ENCODE data around the gene LPP.

Gene LPP

DNA sequence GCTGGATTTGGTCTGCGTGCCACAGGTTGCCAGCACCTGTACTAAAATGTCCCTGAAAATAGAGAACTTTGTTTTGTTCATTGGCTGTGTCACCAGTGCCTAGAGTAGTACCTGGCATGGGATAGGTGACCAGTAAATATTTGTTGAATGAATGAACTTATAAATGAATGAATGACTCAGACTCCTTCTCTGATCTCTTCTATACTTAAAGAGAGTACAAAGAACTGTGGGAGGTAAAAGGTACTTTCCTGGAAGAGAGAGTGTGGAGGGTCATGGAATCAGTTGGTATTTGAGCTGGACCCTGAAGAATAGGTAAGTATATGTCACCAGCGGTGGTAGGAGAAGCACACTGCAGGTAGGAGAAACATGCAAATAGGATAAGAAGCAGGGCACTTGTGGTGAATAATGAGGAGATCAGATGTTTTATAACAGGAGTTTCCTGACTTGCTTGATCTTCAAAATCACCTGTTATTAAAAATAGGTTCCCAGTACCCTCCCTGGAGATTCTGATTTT, 149.4 kb downstream of the LPP start:
- FAIRE-seq (no peak), DNase-seq (ENCODE audit: insufficient read length, low spot score) (no peak)
- TF ChIP-seq POLR2A (IDR thresholded peaks at IDR 0.05; ENCODE audit: low read depth, low read length), result no peak
- TF ChIP-seq POLR2AphosphoS5 (IDR thresholded peaks at IDR 0.05; ENCODE audit: low read depth, low read length), result no peak

DNA sequence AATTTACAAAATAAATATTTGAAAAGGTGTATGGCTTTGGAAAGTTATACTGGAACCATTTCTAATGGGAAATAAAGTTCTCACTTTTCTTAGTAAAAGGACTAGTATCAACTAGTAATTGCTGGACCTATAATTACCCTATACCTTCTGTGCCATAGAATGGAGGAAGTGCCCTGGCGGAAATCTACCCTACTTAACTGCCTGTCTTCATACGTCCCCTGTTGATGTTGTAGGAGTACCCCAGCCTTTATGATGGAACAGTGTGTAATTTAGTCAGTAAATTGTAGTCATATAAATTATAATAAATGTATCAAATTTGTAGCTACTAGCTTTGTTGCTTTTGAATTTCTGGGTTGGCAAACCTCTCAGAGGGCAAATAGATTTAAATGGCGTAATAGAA, 149.9 kb downstream of the LPP start:
- FAIRE-seq (no peak), DNase-seq (ENCODE audit: insufficient read length, low spot score) (no peak)
- TF ChIP-seq TAF1 (IDR thresholded peaks at IDR 0.05; ENCODE audit: low read depth, low read length) (no peak), POLR2AphosphoS5 (IDR thresholded peaks at IDR 0.05; ENCODE audit: low read depth, low read length) (no peak), PAX5 (IDR thresholded peaks at IDR 0.05; ENCODE audit: insufficient read depth, low read length, severe bottlenecking) (no peak), POU2F2 (IDR thresholded peaks at IDR 0.05; ENCODE audit: low read depth, low read length) (no peak), SPI1 (IDR thresholded peaks at IDR 0.05; ENCODE audit: low read depth, low read length) (no peak), POLR2A (IDR thresholded peaks at IDR 0.05; ENCODE audit: low read depth, low read length) (no peak)

DNA sequence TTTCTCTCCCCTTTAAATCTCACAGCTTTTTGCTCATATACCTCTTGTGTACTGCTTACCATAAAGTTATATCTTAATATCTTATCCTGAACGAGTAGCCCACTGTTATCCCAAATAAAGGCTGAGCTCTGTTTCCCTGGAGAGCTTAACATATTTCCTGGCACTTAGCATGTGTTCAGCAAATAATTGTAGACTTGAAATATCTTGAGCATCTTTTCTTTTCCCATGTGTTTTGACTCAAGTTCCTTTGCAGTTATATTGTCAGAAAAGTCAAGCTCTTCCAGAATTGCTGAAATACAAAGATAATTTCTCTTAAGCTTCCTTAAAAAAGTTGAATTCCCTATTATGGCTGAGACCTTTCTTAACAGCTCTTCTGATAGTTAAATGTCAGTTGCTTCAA, 150.5 kb downstream of the LPP start:
- DNase-seq (ENCODE audit: insufficient read length, low spot score) (no peak), FAIRE-seq (no peak)
- TF ChIP-seq PAX5 (IDR thresholded peaks at IDR 0.05; ENCODE audit: insufficient read depth, low read length, severe bottlenecking) (no peak), POU2F2 (IDR thresholded peaks at IDR 0.05; ENCODE audit: low read depth, low read length) (no peak), SPI1 (IDR thresholded peaks at IDR 0.05; ENCODE audit: low read depth, low read length) (no peak), TAF1 (IDR thresholded peaks at IDR 0.05; ENCODE audit: low read depth, low read length) (no peak), POLR2AphosphoS5 (IDR thresholded peaks at IDR 0.05; ENCODE audit: low read depth, low read length) (no peak), POLR2A (IDR thresholded peaks at IDR 0.05; ENCODE audit: low read depth, low read length) (no peak)

DNA sequence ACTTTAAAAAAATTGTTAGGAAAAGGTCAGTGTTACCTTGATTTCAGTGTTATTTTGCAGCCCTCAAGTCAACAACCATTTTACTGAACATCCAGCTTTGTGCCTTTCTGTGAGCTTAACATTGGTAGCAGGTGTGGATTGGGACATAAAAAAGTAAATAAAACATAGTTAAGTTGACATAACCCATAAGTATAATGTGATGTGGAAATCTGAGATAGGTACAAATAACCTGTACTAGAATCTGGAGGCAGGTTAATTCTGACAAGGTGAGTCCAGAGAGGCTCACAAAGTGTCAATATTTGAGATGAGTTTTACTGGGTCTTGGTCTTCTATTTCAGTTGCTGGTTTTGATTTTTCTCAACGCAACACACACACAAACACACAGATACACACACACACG, 151.3 kb downstream of the LPP start:
- TF ChIP-seq SPI1 (IDR thresholded peaks at IDR 0.05; ENCODE audit: low read depth, low read length), result no peak
- no peak for TF ChIP-seq PAX5 (IDR thresholded peaks at IDR 0.05; ENCODE audit: insufficient read depth, low read length, severe bottlenecking)
- no peak for TF ChIP-seq TAF1 (IDR thresholded peaks at IDR 0.05; ENCODE audit: low read depth, low read length)
- no peak for TF ChIP-seq POLR2A (IDR thresholded peaks at IDR 0.05; ENCODE audit: low read depth, low read length)
- TF ChIP-seq POLR2AphosphoS5 (IDR thresholded peaks at IDR 0.05; ENCODE audit: low read depth, low read length), result no peak
- no peak for TF ChIP-seq POU2F2 (IDR thresholded peaks at IDR 0.05; ENCODE audit: low read depth, low read length)
- FAIRE-seq (no peak), DNase-seq (ENCODE audit: insufficient read length, low spot score) (no peak)

DNA sequence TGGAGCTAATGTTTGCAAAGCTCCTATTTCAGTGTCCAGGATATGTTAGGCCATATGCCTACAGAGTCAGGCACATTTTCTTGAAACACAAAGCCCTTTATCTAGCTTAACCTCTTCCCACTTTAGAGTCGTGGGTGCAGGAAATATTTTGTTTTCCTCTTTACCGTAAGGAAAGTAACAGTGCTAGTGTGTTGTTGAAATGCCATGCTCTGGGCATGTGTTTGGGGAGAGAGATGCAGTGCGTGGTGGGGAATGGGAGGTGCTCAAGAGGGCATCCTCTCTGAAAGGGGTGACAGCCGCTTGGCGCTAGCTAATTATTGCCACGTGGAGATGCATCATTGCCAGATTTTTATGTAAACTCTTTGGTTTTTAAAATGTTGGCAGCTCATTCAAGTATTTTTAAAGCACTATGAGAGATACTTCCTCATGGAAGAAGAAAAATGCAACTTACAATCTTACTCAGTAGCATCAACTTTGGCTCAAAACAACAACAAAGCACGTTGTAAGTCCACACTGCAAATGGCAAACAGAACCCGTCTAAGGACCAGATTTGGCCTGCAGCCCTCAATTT, 152.6 kb downstream of the LPP start:
- FAIRE-seq, result no peak
- no peak for DNase-seq (ENCODE audit: insufficient read length, low spot score)
- TF ChIP-seq SPI1 (IDR thresholded peaks at IDR 0.05; ENCODE audit: low read depth, low read length) (no peak), POLR2A (IDR thresholded peaks at IDR 0.05; ENCODE audit: low read depth, low read length) (no peak), TAF1 (IDR thresholded peaks at IDR 0.05; ENCODE audit: low read depth, low read length) (no peak), POU2F2 (IDR thresholded peaks at IDR 0.05; ENCODE audit: low read depth, low read length) (no peak), PAX5 (IDR thresholded peaks at IDR 0.05; ENCODE audit: insufficient read depth, low read length, severe bottlenecking) (no peak), POLR2AphosphoS5 (IDR thresholded peaks at IDR 0.05; ENCODE audit: low read depth, low read length) (no peak)

DNA sequence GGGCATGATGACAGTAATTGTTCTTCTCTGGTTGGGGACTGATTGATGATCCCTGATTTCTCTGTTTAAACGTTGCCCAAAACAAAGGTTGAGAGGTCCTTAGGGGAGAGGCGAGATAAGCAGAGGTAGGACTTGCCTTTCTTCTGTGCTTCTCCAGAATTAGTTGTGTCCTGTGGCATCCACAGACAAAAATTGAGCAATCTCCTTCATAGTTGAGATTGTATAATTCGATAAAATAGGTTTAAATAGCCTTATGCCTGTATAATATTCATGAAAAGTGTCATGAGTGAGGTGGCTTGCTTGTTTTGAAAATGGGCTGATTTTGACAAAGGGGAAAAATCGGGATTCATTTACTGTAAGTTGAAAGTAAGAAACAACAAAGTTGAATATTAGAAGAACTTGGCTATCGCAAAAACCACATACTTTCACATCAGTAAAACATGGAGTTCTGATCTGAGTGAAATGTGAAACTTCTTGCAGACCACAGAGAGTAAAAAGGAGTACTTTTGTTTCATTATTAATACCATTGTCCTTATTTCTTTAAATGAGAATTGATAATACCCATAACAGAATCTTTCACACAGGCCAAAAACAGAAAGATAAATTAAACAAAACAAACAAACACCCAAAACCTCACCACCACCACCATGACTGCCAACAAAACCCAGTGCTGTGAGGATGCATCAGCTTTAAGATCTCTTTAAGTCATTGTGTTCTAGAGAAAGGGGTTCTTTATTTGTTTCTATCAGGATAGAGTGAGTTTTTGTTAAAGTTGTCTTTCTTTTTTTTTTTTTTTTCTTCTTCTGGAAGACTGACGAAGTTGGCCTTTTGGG, 155.7 kb downstream of the LPP start:
- TF ChIP-seq POLR2AphosphoS5 (IDR thresholded peaks at IDR 0.05; ENCODE audit: low read depth, low read length) (no peak), POLR2A (IDR thresholded peaks at IDR 0.05; ENCODE audit: low read depth, low read length) (no peak), SPI1 (IDR thresholded peaks at IDR 0.05; ENCODE audit: low read depth, low read length) (peak; percentile 33; the same call in 1 of the 2 replicates), POU2F2 (IDR thresholded peaks at IDR 0.05; ENCODE audit: low read depth, low read length) (no peak), TAF1 (IDR thresholded peaks at IDR 0.05; ENCODE audit: low read depth, low read length) (no peak), PAX5 (IDR thresholded peaks at IDR 0.05; ENCODE audit: insufficient read depth, low read length, severe bottlenecking) (no peak)
- DNase-seq (ENCODE audit: insufficient read length, low spot score), result no peak
- FAIRE-seq, result peak; percentile 67

DNA sequence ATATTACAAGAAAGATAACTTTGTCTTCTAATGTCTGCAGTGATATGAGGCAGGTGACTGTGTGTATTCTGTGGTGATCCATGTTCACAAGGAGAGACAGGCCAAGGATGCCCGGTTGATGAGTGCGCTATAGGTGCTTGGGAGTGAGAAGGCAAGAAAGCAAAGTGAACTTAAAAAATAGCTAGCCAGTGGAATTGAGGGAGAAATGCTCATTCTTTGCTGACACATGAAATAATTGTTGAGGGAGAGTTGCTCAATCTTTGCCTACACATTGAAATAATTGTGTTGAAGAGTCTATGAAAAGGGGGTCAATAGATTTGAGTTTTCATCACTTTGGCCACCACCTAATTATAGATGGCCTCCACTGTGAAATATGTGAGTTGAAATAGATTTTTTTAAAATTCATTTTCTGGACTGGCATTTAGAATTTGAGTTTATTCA, 156.3 kb downstream of the LPP start:
- FAIRE-seq, result no peak
- DNase-seq (ENCODE audit: insufficient read length, low spot score), result no peak
- TF ChIP-seq POU2F2 (IDR thresholded peaks at IDR 0.05; ENCODE audit: low read depth, low read length) (no peak), PAX5 (IDR thresholded peaks at IDR 0.05; ENCODE audit: insufficient read depth, low read length, severe bottlenecking) (no peak), POLR2A (IDR thresholded peaks at IDR 0.05; ENCODE audit: low read depth, low read length) (no peak), SPI1 (IDR thresholded peaks at IDR 0.05; ENCODE audit: low read depth, low read length) (no peak), POLR2AphosphoS5 (IDR thresholded peaks at IDR 0.05; ENCODE audit: low read depth, low read length) (no peak), TAF1 (IDR thresholded peaks at IDR 0.05; ENCODE audit: low read depth, low read length) (no peak)

DNA sequence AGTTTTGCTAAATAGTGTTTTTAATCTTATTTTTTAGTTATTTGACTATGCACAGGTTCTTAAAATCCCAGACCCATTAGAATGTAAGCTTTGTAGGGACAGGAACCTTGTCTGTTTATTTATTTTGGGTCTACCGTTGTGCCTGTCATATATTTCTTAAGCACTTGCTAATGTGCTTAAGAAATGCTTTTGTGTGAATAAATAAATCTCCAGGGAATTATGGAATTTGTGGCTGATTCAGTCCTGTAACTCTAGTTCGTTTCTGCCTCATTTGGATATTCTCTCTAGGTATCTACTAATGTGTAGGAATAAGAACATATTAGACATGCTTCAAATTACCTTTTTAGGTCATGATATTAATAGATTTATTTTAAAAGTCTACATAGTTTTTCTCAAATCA, 161.6 kb downstream of the LPP start:
- FAIRE-seq (no peak), DNase-seq (ENCODE audit: insufficient read length, low spot score) (no peak)
- TF ChIP-seq TAF1 (IDR thresholded peaks at IDR 0.05; ENCODE audit: low read depth, low read length) (no peak), SPI1 (IDR thresholded peaks at IDR 0.05; ENCODE audit: low read depth, low read length) (no peak), POU2F2 (IDR thresholded peaks at IDR 0.05; ENCODE audit: low read depth, low read length) (no peak), POLR2A (IDR thresholded peaks at IDR 0.05; ENCODE audit: low read depth, low read length) (no peak), PAX5 (IDR thresholded peaks at IDR 0.05; ENCODE audit: insufficient read depth, low read length, severe bottlenecking) (no peak), POLR2AphosphoS5 (IDR thresholded peaks at IDR 0.05; ENCODE audit: low read depth, low read length) (no peak)

DNA sequence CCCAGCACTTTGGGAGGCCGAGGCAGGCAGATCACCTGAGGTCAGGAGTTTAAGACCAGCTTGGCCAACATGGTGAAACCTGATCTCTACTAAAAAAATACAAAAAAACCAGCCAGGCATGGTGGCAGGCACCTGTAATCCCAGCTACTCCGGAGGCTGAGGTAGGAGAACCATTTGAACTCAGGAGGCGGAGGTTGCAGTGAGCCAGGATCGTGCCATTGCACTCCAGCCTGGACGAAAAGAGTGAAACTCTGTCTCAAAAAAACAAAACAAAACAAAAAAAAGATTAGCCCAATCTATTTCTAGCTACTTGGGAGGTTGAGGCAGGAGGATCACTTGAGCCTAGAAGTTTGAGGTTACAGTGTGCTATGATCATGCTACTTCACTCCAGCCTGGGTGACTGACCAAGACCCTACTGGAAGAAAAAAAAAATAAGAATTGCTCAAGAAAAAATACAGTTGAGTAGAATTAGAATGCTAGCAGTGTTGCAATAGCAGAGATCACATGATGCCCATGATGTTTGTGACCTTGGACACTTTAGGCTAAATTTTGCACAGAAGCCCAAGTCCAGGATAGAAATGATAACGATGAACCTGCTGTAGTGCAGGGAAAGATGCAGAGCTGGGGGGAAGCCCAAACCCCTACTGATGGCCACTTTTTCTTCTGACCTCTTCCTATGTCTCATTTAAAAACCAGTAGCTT, 162.2 kb downstream of the LPP start:
- no peak for FAIRE-seq
- DNase-seq (ENCODE audit: insufficient read length, low spot score), result no peak
- TF ChIP-seq POLR2AphosphoS5 (IDR thresholded peaks at IDR 0.05; ENCODE audit: low read depth, low read length) (no peak), POU2F2 (IDR thresholded peaks at IDR 0.05; ENCODE audit: low read depth, low read length) (no peak), POLR2A (IDR thresholded peaks at IDR 0.05; ENCODE audit: low read depth, low read length) (no peak), SPI1 (IDR thresholded peaks at IDR 0.05; ENCODE audit: low read depth, low read length) (no peak), TAF1 (IDR thresholded peaks at IDR 0.05; ENCODE audit: low read depth, low read length) (no peak), PAX5 (IDR thresholded peaks at IDR 0.05; ENCODE audit: insufficient read depth, low read length, severe bottlenecking) (no peak)

All from GM12891 (cell line).